ENCODE measurements around the gene TRMT2A. TPM values are rescaled to one million over a fixed set of nuclear protein-coding genes. Genes with fewer than 3 reads are reported as not detected.

TRMT2A gene
- polyA plus RNA-seq, 1 donor (not counting 4 experiments of a cell fraction or from before 2014, with no cell fraction given): 18.3 TPM

DNA sequence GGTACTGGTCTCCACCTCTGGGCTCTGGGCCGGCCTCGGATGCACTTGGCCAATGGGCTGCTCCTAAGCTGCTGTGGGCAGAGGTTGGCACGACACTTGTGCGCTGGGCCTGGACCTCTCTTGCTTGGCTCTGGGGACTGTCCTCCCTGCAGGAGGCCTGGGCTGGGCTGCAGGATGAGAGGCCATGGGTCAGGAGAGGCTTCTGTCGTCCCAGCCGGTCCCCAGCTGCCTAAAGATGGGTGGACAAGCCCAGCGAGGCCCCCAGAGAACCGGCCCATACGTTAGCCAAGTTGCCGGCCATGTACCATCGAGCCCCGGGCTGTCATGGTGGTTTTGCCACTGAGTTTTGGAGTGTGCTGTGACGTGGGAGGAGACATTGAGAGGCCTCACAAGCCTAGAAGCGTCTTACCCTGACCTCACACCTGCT, 35.5 kb upstream of the TRMT2A start:
- Histone ChIP-seq H3K36me3 (ENCODE audit: control insufficient read depth in 2 of 2, extremely low read depth in 1 of 2, insufficient read depth in 2 of 2, low read length in 2 of 2) (peaks cover 0 to 1% of the 10 kb centered on the region in 2 experiments), H3K4me1 (ENCODE audit: control insufficient read depth, extremely low read depth, insufficient read depth, low read length) (no peaks in the 10 kb centered on the region), H3K4me2 (ENCODE audit: control insufficient read depth, extremely low read depth, insufficient read depth, low read depth, low read length) (no peak overlapping the region), H3K9ac (ENCODE audit: control insufficient read depth, extremely low read depth, insufficient read depth, low read length) (no peak overlapping the region), H3K9me1 (ENCODE audit: control insufficient read depth, extremely low read depth, insufficient read depth, low read length) (no peaks in the 10 kb centered on the region), H3K4me3 (ENCODE audit: control insufficient read depth in 2 of 3, extremely low read depth in 1 of 3, insufficient read depth in 2 of 3, low read depth in 1 of 3, low read length in 3 of 3) (no peak overlapping the region), H2AFZ (ENCODE audit: control insufficient read depth, low read length) (no peak overlapping the region), H3K79me2 (ENCODE audit: control insufficient read depth, insufficient read depth, low read length) (no peaks in the 10 kb centered on the region), H4K20me1 (ENCODE audit: control insufficient read depth, extremely low read depth, insufficient read depth, low read length) (no peaks in the 10 kb centered on the region), H3K27me3 (ENCODE audit: control insufficient read depth, extremely low read depth, insufficient read depth, low read length) (no peaks in the 10 kb centered on the region), H3K9me3 (ENCODE audit: control insufficient read depth, low read depth, low read length) (no peaks in the 10 kb centered on the region), H3K27ac (ENCODE audit: control insufficient read depth, insufficient read depth, low read length) (no peak overlapping the region)
- no peak for FAIRE-seq
- no peak for TF ChIP-seq EZH2 (IDR thresholded peaks at IDR 0.05; ENCODE audit: low read length)
- TF ChIP-seq, protein P1, sequence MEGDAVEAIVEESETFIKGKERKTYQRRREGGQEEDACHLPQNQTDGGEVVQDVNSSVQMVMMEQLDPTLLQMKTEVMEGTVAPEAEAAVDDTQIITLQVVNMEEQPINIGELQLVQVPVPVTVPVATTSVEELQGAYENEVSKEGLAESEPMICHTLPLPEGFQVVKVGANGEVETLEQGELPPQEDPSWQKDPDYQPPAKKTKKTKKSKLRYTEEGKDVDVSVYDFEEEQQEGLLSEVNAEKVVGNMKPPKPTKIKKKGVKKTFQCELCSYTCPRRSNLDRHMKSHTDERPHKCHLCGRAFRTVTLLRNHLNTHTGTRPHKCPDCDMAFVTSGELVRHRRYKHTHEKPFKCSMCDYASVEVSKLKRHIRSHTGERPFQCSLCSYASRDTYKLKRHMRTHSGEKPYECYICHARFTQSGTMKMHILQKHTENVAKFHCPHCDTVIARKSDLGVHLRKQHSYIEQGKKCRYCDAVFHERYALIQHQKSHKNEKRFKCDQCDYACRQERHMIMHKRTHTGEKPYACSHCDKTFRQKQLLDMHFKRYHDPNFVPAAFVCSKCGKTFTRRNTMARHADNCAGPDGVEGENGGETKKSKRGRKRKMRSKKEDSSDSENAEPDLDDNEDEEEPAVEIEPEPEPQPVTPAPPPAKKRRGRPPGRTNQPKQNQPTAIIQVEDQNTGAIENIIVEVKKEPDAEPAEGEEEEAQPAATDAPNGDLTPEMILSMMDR (optimal IDR thresholded peaks at IDR 0.05 in 1 of 3, IDR thresholded peaks at IDR 0.05 in 1 of 3, conservative IDR thresholded peaks at IDR 0.05 in 1 of 3; ENCODE audit: extremely low read depth in 1 of 3, insufficient read depth in 2 of 3, low read length in 3 of 3): no peak
- DNase-seq (ENCODE audit: low read depth, low spot score): no peak
- dilution Hi-C loops (cut with MboI; ENCODE audit: extremely low pct_ligation_motif_present, low sequenced_read_pairs): no loop called here

DNA sequence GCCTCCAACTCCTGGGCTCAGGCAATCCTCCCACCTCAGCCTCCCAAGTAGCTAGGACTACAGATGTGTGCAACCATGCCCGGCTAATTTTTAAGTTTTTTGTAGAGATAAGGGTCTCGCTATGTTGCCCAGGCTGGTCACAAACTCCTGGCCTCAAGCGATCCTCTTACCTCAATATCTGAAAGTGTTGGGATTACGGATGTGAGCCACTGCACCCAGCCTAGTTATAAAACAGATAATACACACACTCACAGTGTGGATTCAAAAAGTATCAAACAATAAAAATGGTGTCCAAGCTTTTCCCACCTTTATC, 34.2 kb upstream of the TRMT2A start:
- Histone ChIP-seq H3K4me2 (ENCODE audit: control insufficient read depth, extremely low read depth, insufficient read depth, low read depth, low read length) (no peak overlapping the region), H3K9ac (ENCODE audit: control insufficient read depth, extremely low read depth, insufficient read depth, low read length) (no peak overlapping the region), H3K79me2 (ENCODE audit: control insufficient read depth, insufficient read depth, low read length) (no peaks in the 10 kb centered on the region), H3K27me3 (ENCODE audit: control insufficient read depth, extremely low read depth, insufficient read depth, low read length) (no peaks in the 10 kb centered on the region), H2AFZ (ENCODE audit: control insufficient read depth, low read length) (no peak overlapping the region), H3K9me3 (ENCODE audit: control insufficient read depth, low read depth, low read length) (no peaks in the 10 kb centered on the region), H3K4me1 (ENCODE audit: control insufficient read depth, extremely low read depth, insufficient read depth, low read length) (no peaks in the 10 kb centered on the region), H3K27ac (ENCODE audit: control insufficient read depth, insufficient read depth, low read length) (no peak overlapping the region), H4K20me1 (ENCODE audit: control insufficient read depth, extremely low read depth, insufficient read depth, low read length) (no peaks in the 10 kb centered on the region), H3K9me1 (ENCODE audit: control insufficient read depth, extremely low read depth, insufficient read depth, low read length) (no peaks in the 10 kb centered on the region), H3K36me3 (ENCODE audit: control insufficient read depth in 2 of 2, extremely low read depth in 1 of 2, insufficient read depth in 2 of 2, low read length in 2 of 2) (peaks cover 0 to 2% of the 10 kb centered on the region in 2 experiments), H3K4me3 (ENCODE audit: control insufficient read depth in 2 of 3, extremely low read depth in 1 of 3, insufficient read depth in 2 of 3, low read depth in 1 of 3, low read length in 3 of 3) (no peak overlapping the region)
- FAIRE-seq (no peak), DNase-seq (ENCODE audit: low read depth, low spot score) (no peak)
- dilution Hi-C loops (cut with MboI; ENCODE audit: extremely low pct_ligation_motif_present, low sequenced_read_pairs): no loop called here
- no peak for TF ChIP-seq EZH2 (IDR thresholded peaks at IDR 0.05; ENCODE audit: low read length)
- TF ChIP-seq, protein P1 (optimal IDR thresholded peaks at IDR 0.05 in 1 of 3, IDR thresholded peaks at IDR 0.05 in 1 of 3, conservative IDR thresholded peaks at IDR 0.05 in 1 of 3; ENCODE audit: extremely low read depth in 1 of 3, insufficient read depth in 2 of 3, low read length in 3 of 3): no peak

Data from keratinocyte (primary cell).